Measurements from ENCODE around the gene EAPP.
A peak's percentile ranks its signal among the peaks of the same experiment; 100 is the strongest.

The EAPP gene

DNA sequence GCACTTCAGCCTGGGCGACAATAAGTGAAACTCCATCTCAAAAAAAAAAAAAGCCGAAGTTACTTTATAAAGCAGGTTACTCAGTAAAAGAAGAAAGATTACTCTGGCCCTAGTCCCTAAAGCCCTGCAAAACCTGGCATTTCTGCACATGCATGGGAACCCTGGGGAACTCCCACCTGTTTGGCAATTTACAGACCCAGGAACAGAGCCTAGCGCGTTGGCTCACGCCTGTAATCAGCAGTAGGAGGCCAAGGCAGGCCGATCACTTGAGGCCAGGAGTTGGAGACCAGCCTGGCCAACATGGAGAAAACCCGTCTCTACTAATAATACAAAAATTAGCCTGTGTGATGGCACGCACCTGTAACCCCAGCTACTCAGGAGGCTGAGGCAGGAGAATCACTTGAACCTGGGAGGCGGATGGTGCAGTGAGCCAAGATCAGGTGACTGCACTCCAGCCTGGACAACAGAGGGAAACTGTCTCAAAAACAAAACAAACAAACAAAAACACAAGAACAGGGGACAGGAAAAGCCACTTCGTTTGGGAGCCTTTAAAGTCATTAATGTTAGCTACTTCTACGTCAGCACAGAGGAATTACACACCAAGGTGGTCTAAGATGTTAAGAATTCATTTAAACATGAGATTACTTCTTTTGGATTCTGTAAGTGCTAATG lies 43.4 kb downstream of the EAPP start:
- H2BK12ac ChIP-seq (ENCODE audit: low read length), result no peak overlapping the region
- peak overlapping the region; percentile 86 for H2AFZ ChIP-seq (ENCODE audit: low read length)
- H2AK5ac ChIP-seq (ENCODE audit: low read depth, low read length), result no peak overlapping the region
- no peak overlapping the region for H3K4me3 ChIP-seq (ENCODE audit: low read length in 2 of 2)
- no peak overlapping the region for H4K8ac ChIP-seq (ENCODE audit: low read depth, low read length)
- H3K9me3 ChIP-seq (replicated peaks in 1 of 2; ENCODE audit: control insufficient read depth in 2 of 2, insufficient read depth in 1 of 2, low read depth in 1 of 2, low read length in 2 of 2), result no peaks in the 10 kb centered on the region
- DNase-seq (ENCODE audit: low spot score), result no peak
- H2BK15ac ChIP-seq (ENCODE audit: low read length), result no peak overlapping the region
- no peak overlapping the region for H3K23ac ChIP-seq (ENCODE audit: low read depth, low read length, poor library complexity)
- no peak overlapping the region for H3K9ac ChIP-seq (ENCODE audit: low read depth, low read length, poor library complexity)
- H4K91ac ChIP-seq (ENCODE audit: low read depth, low read length, poor library complexity), result no peak overlapping the region
- H2BK120ac ChIP-seq (ENCODE audit: low read depth, low read length), result no peak overlapping the region
- H3K36me3 ChIP-seq (replicated peaks in 1 of 2; ENCODE audit: control insufficient read depth in 2 of 2, insufficient read depth in 2 of 2, low read length in 2 of 2), result no peaks in the 10 kb centered on the region
- no peak overlapping the region for H3K27ac ChIP-seq (replicated peaks; ENCODE audit: low read length)
- H3K14ac ChIP-seq (ENCODE audit: low read length), result no peak overlapping the region
- no peak overlapping the region for H2BK5ac ChIP-seq (ENCODE audit: low read length)
- no peak overlapping the region for H3K18ac ChIP-seq (ENCODE audit: low read length)
- no CpG with 5 or more reads among the region's 11 CpGs for WGBS, 2 donors (ENCODE audit: extremely low coverage in 2 of 2, insufficient read length in 2 of 2, insufficient replicate concordance in 1 of 2)
- no peaks in the 10 kb centered on the region for H3K27me3 ChIP-seq (ENCODE audit: control insufficient read depth in 3 of 3, insufficient read depth in 3 of 3, low read depth in 1 of 3, low read length in 3 of 3)
- H3K4me2 ChIP-seq (ENCODE audit: insufficient read depth, low read length, poor library complexity, severe bottlenecking), result no peak overlapping the region
- no peaks in the 10 kb centered on the region for H3K79me1 ChIP-seq (ENCODE audit: low read depth, low read length)
- peaks cover 8 to 12% of the 10 kb centered on the region in 2 donors for H3K4me1 ChIP-seq (ENCODE audit: control insufficient read depth in 2 of 2, insufficient read depth in 1 of 2, low read depth in 1 of 2, low read length in 2 of 2)
- H3K4ac ChIP-seq (ENCODE audit: low read length), result no peak overlapping the region

DNA sequence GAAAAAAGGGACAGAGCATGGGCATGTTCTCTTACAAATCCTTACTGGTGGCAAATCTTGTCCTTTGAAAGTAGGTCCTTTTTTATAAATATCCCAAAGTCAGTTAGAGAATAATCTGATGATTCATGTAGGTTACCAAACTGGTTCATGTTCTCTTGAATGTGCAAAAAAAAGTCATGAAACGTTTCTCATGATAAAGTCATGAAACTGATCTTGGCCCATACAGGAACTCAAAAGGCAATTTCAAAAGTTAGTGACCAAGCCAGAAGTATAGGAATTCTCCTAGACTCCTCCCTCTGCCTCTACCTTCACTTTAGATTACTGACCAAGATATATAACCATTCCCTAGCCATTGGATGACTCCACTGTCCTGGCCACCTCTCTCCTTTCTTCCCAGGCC lies 50.2 kb downstream of the EAPP start:
- H2BK12ac ChIP-seq (ENCODE audit: low read length), result no peak overlapping the region
- WGBS, 2 donors (ENCODE audit: extremely low coverage in 2 of 2, insufficient read length in 2 of 2, insufficient replicate concordance in 1 of 2), result no CpG with 5 or more reads among the region's 1 CpG
- no peaks in the 10 kb centered on the region for H3K79me1 ChIP-seq (ENCODE audit: low read depth, low read length)
- no peak overlapping the region for H3K4me3 ChIP-seq (ENCODE audit: low read length in 2 of 2)
- H3K27ac ChIP-seq (replicated peaks; ENCODE audit: low read length), result no peak overlapping the region
- no peak overlapping the region for H3K23ac ChIP-seq (ENCODE audit: low read depth, low read length, poor library complexity)
- H3K4ac ChIP-seq (ENCODE audit: low read length), result no peak overlapping the region
- H3K4me2 ChIP-seq (ENCODE audit: insufficient read depth, low read length, poor library complexity, severe bottlenecking), result no peak overlapping the region
- H3K9me3 ChIP-seq (replicated peaks in 1 of 2; ENCODE audit: control insufficient read depth in 2 of 2, insufficient read depth in 1 of 2, low read depth in 1 of 2, low read length in 2 of 2), result peaks cover 0 to 2% of the 10 kb centered on the region in 2 donors
- H4K91ac ChIP-seq (ENCODE audit: low read depth, low read length, poor library complexity), result no peak overlapping the region
- no peak overlapping the region for H2AFZ ChIP-seq (ENCODE audit: low read length)
- no peaks in the 10 kb centered on the region for H3K36me3 ChIP-seq (replicated peaks in 1 of 2; ENCODE audit: control insufficient read depth in 2 of 2, insufficient read depth in 2 of 2, low read length in 2 of 2)
- H2BK15ac ChIP-seq (ENCODE audit: low read length), result no peak overlapping the region
- H3K14ac ChIP-seq (ENCODE audit: low read length), result no peak overlapping the region
- DNase-seq (ENCODE audit: low spot score), result no peak
- no peak overlapping the region for H2BK5ac ChIP-seq (ENCODE audit: low read length)
- no peak overlapping the region for H2AK5ac ChIP-seq (ENCODE audit: low read depth, low read length)
- no peaks in the 10 kb centered on the region for H3K27me3 ChIP-seq (ENCODE audit: control insufficient read depth in 3 of 3, insufficient read depth in 3 of 3, low read depth in 1 of 3, low read length in 3 of 3)
- no peaks in the 10 kb centered on the region for H3K4me1 ChIP-seq (ENCODE audit: control insufficient read depth in 2 of 2, insufficient read depth in 1 of 2, low read depth in 1 of 2, low read length in 2 of 2)
- no peak overlapping the region for H3K9ac ChIP-seq (ENCODE audit: low read depth, low read length, poor library complexity)
- no peak overlapping the region for H4K8ac ChIP-seq (ENCODE audit: low read depth, low read length)
- no peak overlapping the region for H3K18ac ChIP-seq (ENCODE audit: low read length)
- no peak overlapping the region for H2BK120ac ChIP-seq (ENCODE audit: low read depth, low read length)

DNA sequence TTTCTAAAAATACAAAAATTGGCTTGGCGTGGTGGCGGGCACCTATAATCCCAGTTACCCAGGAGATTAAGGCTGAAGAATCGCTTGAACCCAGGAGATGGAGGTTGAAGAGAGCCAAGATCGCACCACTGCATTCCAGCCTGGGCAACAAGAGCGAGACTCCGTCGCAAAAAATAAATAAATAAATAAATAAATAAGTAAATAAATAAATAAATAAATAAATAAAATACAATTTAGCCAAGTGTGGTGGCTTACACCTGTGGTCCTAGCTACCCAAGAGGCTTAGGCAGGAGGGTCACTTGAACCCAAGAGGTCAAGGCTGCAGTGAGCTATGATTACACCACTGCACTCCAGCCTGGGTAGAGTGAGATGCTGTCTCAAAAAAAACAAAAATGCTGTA lies 51.0 kb downstream of the EAPP start:
- Histone ChIP-seq H3K27ac (replicated peaks; ENCODE audit: low read length) (no peak overlapping the region), H3K4ac (ENCODE audit: low read length) (no peak overlapping the region), H4K8ac (ENCODE audit: low read depth, low read length) (no peak overlapping the region), H3K4me1 (ENCODE audit: control insufficient read depth in 2 of 2, insufficient read depth in 1 of 2, low read depth in 1 of 2, low read length in 2 of 2) (no peaks in the 10 kb centered on the region), H3K9ac (ENCODE audit: low read depth, low read length, poor library complexity) (no peak overlapping the region), H3K14ac (ENCODE audit: low read length) (no peak overlapping the region), H2BK5ac (ENCODE audit: low read length) (no peak overlapping the region), H2BK15ac (ENCODE audit: low read length) (no peak overlapping the region), H4K91ac (ENCODE audit: low read depth, low read length, poor library complexity) (no peak overlapping the region), H3K4me2 (ENCODE audit: insufficient read depth, low read length, poor library complexity, severe bottlenecking) (no peak overlapping the region), H3K79me1 (ENCODE audit: low read depth, low read length) (no peaks in the 10 kb centered on the region), H3K27me3 (ENCODE audit: control insufficient read depth in 3 of 3, insufficient read depth in 3 of 3, low read depth in 1 of 3, low read length in 3 of 3) (no peaks in the 10 kb centered on the region), H3K18ac (ENCODE audit: low read length) (no peak overlapping the region), H2BK12ac (ENCODE audit: low read length) (no peak overlapping the region), H3K9me3 (replicated peaks in 1 of 2; ENCODE audit: control insufficient read depth in 2 of 2, insufficient read depth in 1 of 2, low read depth in 1 of 2, low read length in 2 of 2) (peaks cover 0 to 2% of the 10 kb centered on the region in 2 donors), H3K4me3 (ENCODE audit: low read length in 2 of 2) (no peak overlapping the region), H2BK120ac (ENCODE audit: low read depth, low read length) (no peak overlapping the region), H2AFZ (ENCODE audit: low read length) (no peak overlapping the region), H2AK5ac (ENCODE audit: low read depth, low read length) (no peak overlapping the region), H3K23ac (ENCODE audit: low read depth, low read length, poor library complexity) (no peak overlapping the region), H3K36me3 (replicated peaks in 1 of 2; ENCODE audit: control insufficient read depth in 2 of 2, insufficient read depth in 2 of 2, low read length in 2 of 2) (no peaks in the 10 kb centered on the region)
- no CpG with 5 or more reads among the region's 7 CpGs for WGBS, 2 donors (ENCODE audit: extremely low coverage in 2 of 2, insufficient read length in 2 of 2, insufficient replicate concordance in 1 of 2)
- no peak for DNase-seq (ENCODE audit: low spot score)

DNA sequence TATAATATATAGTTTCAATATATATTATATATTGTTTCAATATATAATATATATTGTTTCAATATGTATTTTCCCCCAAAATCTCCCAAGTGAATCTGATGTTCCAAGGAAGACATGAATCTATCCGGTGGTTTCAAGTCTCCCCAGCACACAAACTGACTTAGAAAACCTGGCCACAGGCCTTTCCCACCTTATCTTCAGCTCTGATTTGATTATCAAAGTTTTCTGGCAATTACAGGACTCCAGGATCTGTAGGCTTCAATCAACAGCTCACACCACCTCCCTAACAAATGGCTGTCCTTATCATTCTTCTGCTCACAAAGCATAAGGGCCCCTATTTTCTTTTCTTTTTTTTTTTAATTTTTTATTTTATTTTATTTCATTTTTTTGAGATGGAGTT lies 54.8 kb downstream of the EAPP start:
- no peak for DNase-seq (ENCODE audit: low spot score)

More for the DNA sequence above, 54.8 kb downstream of the EAPP start:
- Histone ChIP-seq H2BK120ac (ENCODE audit: low read depth, low read length) (no peak overlapping the region), H2BK15ac (ENCODE audit: low read length) (no peak overlapping the region), H3K23ac (ENCODE audit: low read depth, low read length, poor library complexity) (no peak overlapping the region), H3K27ac (replicated peaks; ENCODE audit: low read length) (no peak overlapping the region), H3K27me3 (ENCODE audit: control insufficient read depth in 3 of 3, insufficient read depth in 3 of 3, low read depth in 1 of 3, low read length in 3 of 3) (no peaks in the 10 kb centered on the region), H3K4me2 (ENCODE audit: insufficient read depth, low read length, poor library complexity, severe bottlenecking) (no peak overlapping the region), H3K4me1 (ENCODE audit: control insufficient read depth in 2 of 2, insufficient read depth in 1 of 2, low read depth in 1 of 2, low read length in 2 of 2) (no peaks in the 10 kb centered on the region), H3K18ac (ENCODE audit: low read length) (no peak overlapping the region), H2BK12ac (ENCODE audit: low read length) (no peak overlapping the region), H4K8ac (ENCODE audit: low read depth, low read length) (no peak overlapping the region), H3K14ac (ENCODE audit: low read length) (no peak overlapping the region), H3K9me3 (replicated peaks in 1 of 2; ENCODE audit: control insufficient read depth in 2 of 2, insufficient read depth in 1 of 2, low read depth in 1 of 2, low read length in 2 of 2) (peaks cover 0 to 2% of the 10 kb centered on the region in 2 donors), H2AK5ac (ENCODE audit: low read depth, low read length) (no peak overlapping the region), H3K4me3 (ENCODE audit: low read length in 2 of 2) (no peak overlapping the region), H4K91ac (ENCODE audit: low read depth, low read length, poor library complexity) (no peak overlapping the region), H3K36me3 (replicated peaks in 1 of 2; ENCODE audit: control insufficient read depth in 2 of 2, insufficient read depth in 2 of 2, low read length in 2 of 2) (no peaks in the 10 kb centered on the region), H2BK5ac (ENCODE audit: low read length) (no peak overlapping the region), H3K9ac (ENCODE audit: low read depth, low read length, poor library complexity) (no peak overlapping the region), H3K4ac (ENCODE audit: low read length) (no peak overlapping the region), H2AFZ (ENCODE audit: low read length) (no peak overlapping the region), H3K79me1 (ENCODE audit: low read depth, low read length) (no peaks in the 10 kb centered on the region)
- WGBS, 2 donors (ENCODE audit: extremely low coverage in 2 of 2, insufficient read length in 2 of 2, insufficient replicate concordance in 1 of 2), result no CpG with 5 or more reads among the region's 1 CpG
